GM10266 (cell line): Measurements from ENCODE around the gene IL21.
"Not testable (repeated sequence)": the region's sequence is repeated elsewhere in the genome, so short reads cannot be mapped to it uniquely, and the experiment has no call there.

Experiments
- DNase-seq: peaks from one replicate; pipeline ENCODE4 v3.0.0; 2012; ENCODE audit errors: extremely low spot score
- TF ChIP-seq, protein P1 (sequence below): IDR thresholded peaks from 2 replicates; pipeline ENCODE4 v1.5.1; 2012; ENCODE audit warnings: mild to moderate bottlenecking, low read depth; ENCODE audit not compliant: control insufficient read depth, insufficient read depth; ENCODE audit errors: missing control alignments

IL21 gene

DNA sequence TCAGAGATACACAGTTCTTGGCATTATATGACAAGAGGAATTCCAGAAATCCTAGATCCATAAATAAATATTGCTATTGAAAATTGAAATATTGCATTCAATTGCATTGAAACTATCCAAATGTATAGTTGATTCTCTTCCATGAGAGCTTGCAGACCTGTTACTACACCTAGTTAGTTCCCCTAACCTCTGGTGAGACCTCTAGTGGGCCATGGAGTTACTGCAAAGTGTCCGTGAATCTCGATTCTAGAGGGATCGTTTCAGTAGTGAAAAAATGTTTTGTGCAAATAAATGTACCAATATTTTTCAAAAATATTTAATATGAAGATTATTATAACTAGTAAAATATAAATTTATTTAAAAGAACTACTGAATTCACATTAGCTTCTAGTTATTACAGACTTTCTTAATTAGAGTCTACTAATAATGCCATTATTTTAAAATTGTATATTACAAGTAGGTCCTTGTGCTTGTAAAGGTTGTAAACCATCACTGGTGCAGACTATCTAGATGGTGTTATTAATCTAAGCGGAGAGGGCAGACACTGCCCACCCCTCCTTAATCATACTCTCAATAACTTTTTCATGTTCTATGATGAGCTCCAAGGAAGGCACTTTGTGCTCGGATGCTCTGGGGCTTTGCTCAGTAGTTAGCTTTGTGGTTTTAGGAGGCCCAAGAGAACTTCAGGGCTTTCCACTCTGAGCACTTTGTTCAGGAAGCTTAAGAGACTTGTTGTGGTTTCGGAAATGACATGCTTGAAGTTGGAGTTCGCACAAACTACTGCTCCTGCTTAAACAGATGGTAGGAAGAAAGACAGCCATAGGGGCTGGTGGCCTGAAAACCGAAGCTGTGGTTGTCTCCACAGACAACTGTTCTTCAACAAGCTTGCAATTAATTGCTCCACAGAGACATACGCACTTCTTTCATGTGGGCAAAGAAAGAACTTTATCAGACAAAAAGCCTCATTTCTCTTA is 42.8 kb downstream of the IL21 start:
- DNase-seq = peak; percentile 48
- TF ChIP-seq, protein P1, sequence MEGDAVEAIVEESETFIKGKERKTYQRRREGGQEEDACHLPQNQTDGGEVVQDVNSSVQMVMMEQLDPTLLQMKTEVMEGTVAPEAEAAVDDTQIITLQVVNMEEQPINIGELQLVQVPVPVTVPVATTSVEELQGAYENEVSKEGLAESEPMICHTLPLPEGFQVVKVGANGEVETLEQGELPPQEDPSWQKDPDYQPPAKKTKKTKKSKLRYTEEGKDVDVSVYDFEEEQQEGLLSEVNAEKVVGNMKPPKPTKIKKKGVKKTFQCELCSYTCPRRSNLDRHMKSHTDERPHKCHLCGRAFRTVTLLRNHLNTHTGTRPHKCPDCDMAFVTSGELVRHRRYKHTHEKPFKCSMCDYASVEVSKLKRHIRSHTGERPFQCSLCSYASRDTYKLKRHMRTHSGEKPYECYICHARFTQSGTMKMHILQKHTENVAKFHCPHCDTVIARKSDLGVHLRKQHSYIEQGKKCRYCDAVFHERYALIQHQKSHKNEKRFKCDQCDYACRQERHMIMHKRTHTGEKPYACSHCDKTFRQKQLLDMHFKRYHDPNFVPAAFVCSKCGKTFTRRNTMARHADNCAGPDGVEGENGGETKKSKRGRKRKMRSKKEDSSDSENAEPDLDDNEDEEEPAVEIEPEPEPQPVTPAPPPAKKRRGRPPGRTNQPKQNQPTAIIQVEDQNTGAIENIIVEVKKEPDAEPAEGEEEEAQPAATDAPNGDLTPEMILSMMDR = peak; percentile 79

DNA sequence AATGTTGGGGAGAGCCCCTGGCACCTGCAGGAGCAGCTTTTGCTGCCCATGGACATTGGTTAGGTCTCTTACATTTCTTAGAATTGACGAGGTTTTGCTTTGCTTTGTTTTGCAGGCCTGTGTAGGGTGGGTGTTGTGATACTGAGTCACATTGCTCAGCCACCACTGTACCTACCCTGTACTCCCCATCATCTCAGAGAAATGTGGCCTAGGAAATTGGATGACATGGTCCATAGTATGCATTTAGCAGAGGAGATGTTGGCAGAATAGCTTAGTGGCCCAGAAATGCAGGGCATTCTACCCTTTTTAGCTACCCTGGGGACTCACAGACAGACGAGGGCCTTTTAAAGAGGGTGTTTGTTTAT is 43.7 kb downstream of the IL21 start:
- no peak for DNase-seq
- TF ChIP-seq, protein P1 = no peak

DNA sequence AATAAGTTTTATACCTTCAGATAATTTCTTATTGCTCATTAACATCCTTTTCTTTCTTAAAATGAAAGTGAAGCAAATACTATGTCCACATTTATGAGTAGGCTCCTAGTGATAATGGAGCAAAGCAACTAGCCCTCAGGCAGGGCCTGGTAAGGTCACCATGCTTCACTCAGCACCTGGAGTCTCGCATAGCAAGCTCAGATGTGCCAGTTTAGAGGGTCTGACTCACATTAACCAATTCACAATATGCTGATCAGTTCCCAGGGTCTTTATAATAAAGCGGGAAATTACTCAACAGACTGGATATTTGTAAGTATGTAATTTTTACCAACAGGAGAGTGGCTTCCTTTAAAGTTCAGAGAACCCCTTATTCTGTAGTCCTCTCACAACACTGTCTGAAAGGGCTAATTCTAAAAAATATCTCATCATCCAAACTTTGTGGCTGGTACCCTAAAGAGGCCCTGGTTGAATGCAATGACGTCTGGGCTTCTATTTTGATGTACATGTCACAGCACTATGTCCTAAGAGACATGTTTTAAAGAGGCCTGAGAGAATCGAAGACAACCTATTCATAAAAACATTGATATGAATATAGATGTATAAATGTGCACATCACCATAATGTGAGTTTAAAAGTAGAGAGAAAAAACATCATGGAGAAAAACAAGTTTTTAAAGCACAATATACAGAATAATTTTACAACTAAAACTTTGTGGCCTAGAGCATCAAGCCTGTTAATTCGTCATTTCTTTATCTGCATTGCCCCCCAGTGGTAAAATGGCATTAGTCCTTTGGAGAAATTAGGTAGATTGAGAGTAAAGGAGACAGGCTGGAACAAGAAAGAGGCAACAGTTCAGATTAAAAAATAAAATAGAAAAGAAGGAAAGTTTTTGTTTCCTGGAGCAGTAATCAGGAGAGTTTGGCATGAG is 44.3 kb downstream of the IL21 start:
- DNase-seq = peak; percentile 48
- TF ChIP-seq, protein P1 = peak; percentile 70

DNA sequence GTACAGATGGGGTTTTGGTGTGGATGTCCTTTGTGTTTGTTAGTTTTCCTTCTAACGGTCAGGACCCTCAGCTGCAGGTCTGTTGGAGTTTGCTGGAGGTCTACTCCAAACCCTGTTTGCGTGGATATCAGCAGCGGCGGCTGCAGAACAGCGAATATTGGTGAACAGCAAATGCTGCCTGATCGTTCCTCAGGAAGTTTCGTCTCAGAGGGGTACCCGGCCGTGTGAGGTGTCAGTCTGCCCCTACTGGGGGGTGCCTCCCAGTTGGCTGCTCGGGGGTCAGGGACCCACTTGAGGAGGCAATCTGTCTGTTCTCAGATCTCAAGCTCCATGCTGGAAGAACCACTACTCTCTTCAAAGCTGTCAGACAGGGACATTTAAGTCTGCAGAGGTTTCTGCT is 46.5 kb downstream of the IL21 start:
- not testable (repeated sequence) for DNase-seq

DNA sequence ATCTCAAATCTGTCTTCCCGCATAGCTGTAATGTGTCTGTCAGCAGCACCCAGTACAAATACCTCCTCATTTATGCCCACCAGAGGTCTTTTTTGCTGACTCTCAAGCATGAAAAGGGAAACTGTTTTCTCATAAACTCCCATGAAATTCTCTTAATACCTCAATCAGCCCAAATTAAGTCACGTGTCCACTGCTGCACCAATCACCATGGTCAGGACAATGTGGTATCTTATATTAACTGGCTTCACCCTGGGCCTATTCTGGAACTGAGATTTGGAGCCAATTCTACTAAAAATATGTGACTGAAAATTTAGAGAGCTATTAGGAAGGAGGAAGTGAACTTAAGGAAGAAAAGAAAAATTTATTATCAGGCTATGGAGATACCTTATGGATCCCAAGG is 58.4 kb downstream of the IL21 start:
- TF ChIP-seq, protein P1 = no peak
- DNase-seq = no peak
